HepG2 (cell line): Measurements from ENCODE around the gene FOCAD. TPM values are rescaled to one million over a fixed set of nuclear protein-coding genes. Genes with fewer than 3 reads are reported as not detected.

Experiments
- ATAC-seq: fragments of 200-7000 bp; cut with Tn5 transposase; 3 replicates; pipeline ENCODE4 v1.9.1; 2020; ENCODE audit warnings: mild to moderate bottlenecking, moderate library complexity
- BruUV-seq: library from RNA; stranded (reverse); fragments of 400-500 nt; replicated peaks from 2 replicates; lab custom pipeline; 2021; lab: Mats Ljungman, UMichigan
- CTCF ChIA-PET: fragments of 300-600 bp; formaldehyde crosslinking; extraction: SDS; loops from one replicate; lab custom pipeline; 2021; ENCODE audit warnings: low total read pairs, inconsistent platforms, low intra/inter-chr PET ratio; lab: Yijun Ruan, JAX
- POLR2A ChIA-PET: fragments of 350-600 bp; sonication (Branson Sonifier 250); formaldehyde crosslinking; loops from one replicate; lab custom pipeline; 2020; ENCODE audit warnings: antibody characterized with exemption, inconsistent platforms; lab: Yijun Ruan, JAX
- DNase-seq: peaks from one replicate; pipeline ENCODE4 v3.0.0-alpha.2; 2015; ENCODE audit warnings: low spot score
- FAIRE-seq: peaks from 3 replicates; lab custom pipeline; 2011; peaks lifted over from hg19 to GRCh38; lab: Jason Lieb, UNC
- H2AFZ ChIP-seq: one replicate; pipeline ENCODE4 v1.6.1; 2011; ENCODE audit warnings: low read length, inconsistent platforms
- H3K27ac ChIP-seq: fragments of 300-600 bp; 3 replicates; pipeline ENCODE4 v1.8.0; 2011; ENCODE audit warnings: mixed run types, mild to moderate bottlenecking, mixed read lengths, low read length, inconsistent platforms; ENCODE audit not compliant: insufficient read depth; ENCODE audit errors: extremely low read length
- H3K27me3 ChIP-seq, 2 experiments: fragments of 200-600 bp in 1 of 2; 2 replicates in 1 of 2; 3 replicates in 1 of 2; pipeline versions ENCODE4 v1.6.0 to v1.8.0; 2011; ENCODE audit warnings: low read length in 2 of 2, mild to moderate bottlenecking in 2 of 2, moderate library complexity in 2 of 2, inconsistent platforms in 1 of 2; ENCODE audit not compliant: insufficient read depth in 2 of 2, control insufficient read depth in 1 of 2
- H3K36me3 ChIP-seq, 2 experiments: fragments of 200-600 bp in 1 of 2; replicated peaks in 1 of 2; 2 replicates in 1 of 2; 3 replicates in 1 of 2; pipeline versions ENCODE4 v1.5.1 to v1.8.0; 2011; ENCODE audit warnings: low read length in 2 of 2, inconsistent platforms in 1 of 2; ENCODE audit not compliant: insufficient read depth in 2 of 2, control insufficient read depth in 1 of 2
- H3K4me1 ChIP-seq: 2 replicates; pipeline ENCODE4 v1.5.1; 2012; ENCODE audit warnings: low read length, inconsistent platforms; ENCODE audit not compliant: insufficient read depth
- H3K4me2 ChIP-seq: 2 replicates; pipeline ENCODE4 v1.6.0; 2011; ENCODE audit warnings: low read depth, low read length, inconsistent platforms
- H3K4me3 ChIP-seq, 3 experiments: fragments of 200-600 bp in 1 of 3; sonication (generic), shearing (Covaris generic) in 1 of 3; replicated peaks in 1 of 3; 2 replicates each; pipeline ENCODE4 v1.5.1; 2011 to 2016; ENCODE audit warnings: low read length in 3 of 3, inconsistent platforms in 2 of 3, low read depth in 2 of 3, mild to moderate bottlenecking in 2 of 3, control low read depth in 1 of 3, mixed read lengths in 1 of 3; ENCODE audit not compliant: insufficient read depth in 1 of 3
- H3K79me2 ChIP-seq: one replicate; pipeline ENCODE4 v1.6.1; 2011; ENCODE audit warnings: low read length, inconsistent platforms; ENCODE audit not compliant: insufficient read depth
- H3K9ac ChIP-seq: 2 replicates; pipeline ENCODE4 v1.6.0; 2011; ENCODE audit warnings: mild to moderate bottlenecking, low read depth, low read length, inconsistent platforms; ENCODE audit not compliant: insufficient read depth
- H3K9me3 ChIP-seq: 2 replicates; pipeline ENCODE4 v1.5.1; 2012; ENCODE audit warnings: mild to moderate bottlenecking, low read length
- H4K20me1 ChIP-seq: 2 replicates; pipeline ENCODE4 v1.6.0; 2011; ENCODE audit warnings: inconsistent platforms, mild to moderate bottlenecking, low read length, moderate library complexity; ENCODE audit not compliant: insufficient read depth
- HHEX ChIP-seq: IDR thresholded peaks from 2 replicates; pipeline ENCODE4 v1.6.1; 2016; ENCODE audit warnings: control low read depth
- MED1 ChIP-seq: sonication (generic); formaldehyde crosslinking; IDR thresholded peaks from 2 replicates; pipeline ENCODE4 v1.4.0; 2020; ENCODE audit warnings: missing genetic modification reagents
- MTF1 ChIP-seq: sonication (generic); formaldehyde crosslinking; IDR thresholded peaks from 2 replicates; pipeline ENCODE4 v1.5.0; 2020; ENCODE audit warnings: missing genetic modification reagents
- NCOR1 ChIP-seq: fragments of 200-600 bp; sonication (generic); IDR thresholded peaks from 2 replicates; pipeline ENCODE4 v1.7.0; 2017; ENCODE audit warnings: antibody characterized with exemption, low read length, borderline replicate concordance
- NFIB ChIP-seq: sonication (generic); formaldehyde crosslinking; IDR thresholded peaks from 2 replicates; pipeline ENCODE4 v1.9.0; 2021; ENCODE audit warnings: missing genetic modification reagents, mild to moderate bottlenecking, borderline replicate concordance
- POLR2AphosphoS2 ChIP-seq: IDR thresholded peaks from 2 replicates; pipeline ENCODE4 v1.6.1; 2011; ENCODE audit warnings: low read depth, low read length, improper control_type of control experiment
- RARA ChIP-seq: IDR thresholded peaks from 2 replicates; pipeline ENCODE4 v1.6.1; 2016; ENCODE audit warnings: missing genetic modification reagents, missing compliant biosample characterization
- ZBTB38 ChIP-seq: sonication (generic); formaldehyde crosslinking; IDR thresholded peaks from 2 replicates; pipeline ENCODE4 v1.5.1; 2020; ENCODE audit warnings: mild to moderate bottlenecking, missing genetic modification reagents
- ZFX ChIP-seq: sonication (generic); formaldehyde crosslinking; IDR thresholded peaks from 2 replicates; pipeline ENCODE4 v1.4.0; 2020; ENCODE audit warnings: mild to moderate bottlenecking, low read depth, missing genetic modification reagents, moderate library complexity
- ZSCAN20 ChIP-seq: sonication (generic); formaldehyde crosslinking; IDR thresholded peaks from 2 replicates; pipeline ENCODE4 v1.4.0; 2020; ENCODE audit warnings: missing genetic modification reagents, mild to moderate bottlenecking, borderline replicate concordance
- WGBS: methylation state at CpG from one replicate; pipeline ENCODE4 v1.1.6; 2017; ENCODE audit warnings: low lambda C conversion rate; 5-methylcytosine and 5-hydroxymethylcytosine counted together
- in situ Hi-C: cut with HindIII; loops from 2 replicates; pipeline ENCODE4 v1.10.0; 2017; ENCODE audit warnings: low pct_unique_long_range_greater_than_20kb; ENCODE audit not compliant: extremely low pct_ligation_motif_present
- intact Hi-C: fragments of 100-400 bp; cut with micrococcal nuclease; formaldehyde crosslinking; loops from one replicate; pipeline ENCODE4 v1.10.0; 2022; ENCODE audit not compliant: unreplicated experiment
- polyA plus RNA-seq, 8 experiments: library from polyadenylated mRNA; depleted of rRNA in 3 of 8; stranded (reverse) in 7 of 8; unstranded in 1 of 8; fragments of >200 nt; fragmentation: Illumina TruSeq in 4 of 8; extraction: Trizol in 4 of 8; gene quantifications; 2 replicates each; pipeline versions ENCODE4 v1.2.1 to v1.2.3, GENCODE V29; 2011 to 2016; ENCODE audit warnings: low read depth in 4 of 8, missing spikeins in 1 of 8, mixed read lengths in 1 of 8; ENCODE audit not compliant: insufficient read depth in 1 of 8
- total RNA-seq, 5 experiments: library from RNA; depleted of rRNA; stranded (reverse); fragments of >200 nt; fragmentation: Illumina TruSeq; extraction: Trizol; gene quantifications; 2 replicates each; pipeline ENCODE4 v1.2.3, GENCODE V29; 2016; ENCODE audit warnings: low read depth in 1 of 5
- TF ChIP-seq, protein P1 (sequence below): sonication (generic); formaldehyde crosslinking; IDR thresholded peaks from 2 replicates; pipeline ENCODE4 v1.9.0; 2022; ENCODE audit warnings: missing genetic modification reagents, mild to moderate bottlenecking, borderline replicate concordance
- TF ChIP-seq, protein P2 (sequence below): sonication (generic); formaldehyde crosslinking; conservative IDR thresholded peaks from 2 replicates; pipeline ENCODE4 v1.8.0; 2022; ENCODE audit warnings: low read depth, missing genetic modification reagents
- TF ChIP-seq, protein P3 (sequence below): sonication (generic); formaldehyde crosslinking; IDR thresholded peaks from 2 replicates; pipeline ENCODE4 v1.8.1; 2023; ENCODE audit warnings: mild to moderate bottlenecking, missing genetic modification reagents

Gene FOCAD
- total and polyA plus RNA-seq, 2 of the 13 experiments (the other 11 are each of a cell fraction or from before 2014, with no cell fraction given): 18.0 to 31.1 TPM

DNA sequence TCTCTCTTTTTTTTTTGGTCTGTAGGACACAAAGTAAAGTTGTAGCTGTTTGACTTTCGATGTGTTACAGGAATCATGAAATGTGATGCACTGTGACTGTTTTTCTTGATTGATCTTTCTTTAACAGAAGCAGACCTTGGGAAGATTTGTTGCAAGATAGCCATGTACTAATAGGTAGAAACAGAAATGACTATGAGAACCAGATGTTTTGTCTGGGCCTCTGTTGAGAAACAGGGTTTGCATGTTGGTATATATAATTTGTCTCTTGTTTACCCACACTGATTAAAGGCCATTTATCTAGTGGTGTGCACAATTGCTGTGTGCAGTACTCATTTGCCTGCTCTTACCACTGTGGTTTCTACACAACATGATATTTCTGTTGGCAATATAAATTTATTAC is 222.3 kb downstream of the FOCAD start:
- TF ChIP-seq ZSCAN20 (CRISPR knock-in tag): no peak
- intact Hi-C loops (no loop called here), in situ Hi-C loops (no loop called here)
- no peak overlapping the region for H3K27ac ChIP-seq
- WGBS: 93% methylated on average over 1 of the region's 1 CpG
- FAIRE-seq (no peak), DNase-seq (no peak), ATAC-seq (no peak)
- no peak overlapping the region for H3K4me3 ChIP-seq
- H3K27me3 ChIP-seq: no peaks in the 10 kb centered on the region
- peaks cover 8% of the 10 kb centered on the region for H3K4me1 ChIP-seq
- no peaks in the 10 kb centered on the region for H4K20me1 ChIP-seq
- no TSS peak for BruUV-seq
- H3K9me3 ChIP-seq: no peaks in the 10 kb centered on the region
- no peak overlapping the region for H3K9ac ChIP-seq
- H3K4me2 ChIP-seq: no peak overlapping the region
- H3K79me2 ChIP-seq: no peaks in the 10 kb centered on the region
- ChIA-PET CTCF (no interaction called here), POLR2A (no interaction called here)
- no peak overlapping the region for H2AFZ ChIP-seq
- H3K36me3 ChIP-seq: no peaks in the 10 kb centered on the region

DNA sequence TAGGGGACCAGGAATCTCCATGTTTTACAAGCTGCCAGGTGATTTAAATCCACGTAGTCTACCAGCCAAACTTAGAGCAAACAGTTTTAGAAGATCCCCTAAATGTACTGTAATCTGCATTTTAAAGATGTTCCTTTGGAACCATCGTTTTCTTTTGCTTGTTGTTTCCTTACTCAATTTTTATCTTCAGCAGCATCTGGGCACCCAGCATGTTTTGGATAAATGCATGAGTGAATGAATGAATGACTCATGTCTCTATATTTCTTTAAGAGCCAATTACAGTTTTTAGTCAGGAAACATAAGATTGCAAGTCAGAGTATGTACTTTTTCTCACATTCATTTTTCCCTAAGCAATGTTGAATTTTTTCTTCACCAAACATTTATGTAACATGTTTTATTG is 224.4 kb downstream of the FOCAD start:
- H3K27me3 ChIP-seq: no peaks in the 10 kb centered on the region
- H3K4me3 ChIP-seq: no peak overlapping the region
- H3K9ac ChIP-seq: no peak overlapping the region
- H3K4me1 ChIP-seq: peaks cover 1% of the 10 kb centered on the region
- ChIA-PET POLR2A (no interaction called here), CTCF (no interaction called here)
- no peak for DNase-seq
- no TSS peak for BruUV-seq
- H2AFZ ChIP-seq: no peak overlapping the region
- in situ Hi-C loops: no loop called here
- H3K36me3 ChIP-seq: no peaks in the 10 kb centered on the region
- TF ChIP-seq, protein P1, sequence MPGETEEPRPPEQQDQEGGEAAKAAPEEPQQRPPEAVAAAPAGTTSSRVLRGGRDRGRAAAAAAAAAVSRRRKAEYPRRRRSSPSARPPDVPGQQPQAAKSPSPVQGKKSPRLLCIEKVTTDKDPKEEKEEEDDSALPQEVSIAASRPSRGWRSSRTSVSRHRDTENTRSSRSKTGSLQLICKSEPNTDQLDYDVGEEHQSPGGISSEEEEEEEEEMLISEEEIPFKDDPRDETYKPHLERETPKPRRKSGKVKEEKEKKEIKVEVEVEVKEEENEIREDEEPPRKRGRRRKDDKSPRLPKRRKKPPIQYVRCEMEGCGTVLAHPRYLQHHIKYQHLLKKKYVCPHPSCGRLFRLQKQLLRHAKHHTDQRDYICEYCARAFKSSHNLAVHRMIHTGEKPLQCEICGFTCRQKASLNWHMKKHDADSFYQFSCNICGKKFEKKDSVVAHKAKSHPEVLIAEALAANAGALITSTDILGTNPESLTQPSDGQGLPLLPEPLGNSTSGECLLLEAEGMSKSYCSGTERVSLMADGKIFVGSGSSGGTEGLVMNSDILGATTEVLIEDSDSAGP (CRISPR knock-in tag): no peak
- no peak for TF ChIP-seq MED1 (CRISPR knock-in tag)
- TF ChIP-seq NCOR1: no peak
- no peak for TF ChIP-seq POLR2AphosphoS2
- TF ChIP-seq RARA (CRISPR knock-in tag): no peak
- TF ChIP-seq, protein P2, sequence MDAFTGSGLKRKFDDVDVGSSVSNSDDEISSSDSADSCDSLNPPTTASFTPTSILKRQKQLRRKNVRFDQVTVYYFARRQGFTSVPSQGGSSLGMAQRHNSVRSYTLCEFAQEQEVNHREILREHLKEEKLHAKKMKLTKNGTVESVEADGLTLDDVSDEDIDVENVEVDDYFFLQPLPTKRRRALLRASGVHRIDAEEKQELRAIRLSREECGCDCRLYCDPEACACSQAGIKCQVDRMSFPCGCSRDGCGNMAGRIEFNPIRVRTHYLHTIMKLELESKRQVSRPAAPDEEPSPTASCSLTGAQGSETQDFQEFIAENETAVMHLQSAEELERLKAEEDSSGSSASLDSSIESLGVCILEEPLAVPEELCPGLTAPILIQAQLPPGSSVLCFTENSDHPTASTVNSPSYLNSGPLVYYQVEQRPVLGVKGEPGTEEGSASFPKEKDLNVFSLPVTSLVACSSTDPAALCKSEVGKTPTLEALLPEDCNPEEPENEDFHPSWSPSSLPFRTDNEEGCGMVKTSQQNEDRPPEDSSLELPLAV (CRISPR knock-in tag): no peak
- no peak for TF ChIP-seq ZBTB38
- no peak for TF ChIP-seq NFIB
- no peak for TF ChIP-seq ZFX (CRISPR knock-in tag)
- TF ChIP-seq MTF1 (CRISPR knock-in tag): no peak
- no peak for TF ChIP-seq HHEX (CRISPR knock-in tag)
- TF ChIP-seq, protein P3, sequence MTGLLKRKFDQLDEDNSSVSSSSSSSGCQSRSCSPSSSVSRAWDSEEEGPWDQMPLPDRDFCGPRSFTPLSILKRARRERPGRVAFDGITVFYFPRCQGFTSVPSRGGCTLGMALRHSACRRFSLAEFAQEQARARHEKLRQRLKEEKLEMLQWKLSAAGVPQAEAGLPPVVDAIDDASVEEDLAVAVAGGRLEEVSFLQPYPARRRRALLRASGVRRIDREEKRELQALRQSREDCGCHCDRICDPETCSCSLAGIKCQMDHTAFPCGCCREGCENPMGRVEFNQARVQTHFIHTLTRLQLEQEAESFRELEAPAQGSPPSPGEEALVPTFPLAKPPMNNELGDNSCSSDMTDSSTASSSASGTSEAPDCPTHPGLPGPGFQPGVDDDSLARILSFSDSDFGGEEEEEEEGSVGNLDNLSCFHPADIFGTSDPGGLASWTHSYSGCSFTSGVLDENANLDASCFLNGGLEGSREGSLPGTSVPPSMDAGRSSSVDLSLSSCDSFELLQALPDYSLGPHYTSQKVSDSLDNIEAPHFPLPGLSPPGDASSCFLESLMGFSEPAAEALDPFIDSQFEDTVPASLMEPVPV (CRISPR knock-in tag): no peak
- TF ChIP-seq, all 625 proteins: peak for 0
- no peak overlapping the region for H3K4me2 ChIP-seq
- no peaks in the 10 kb centered on the region for H4K20me1 ChIP-seq
- 59% methylated on average over 2 of the region's 2 CpGs for WGBS
- H3K9me3 ChIP-seq: no peaks in the 10 kb centered on the region
- no peak overlapping the region for H3K27ac ChIP-seq
- ATAC-seq (no peak), FAIRE-seq (no peak)
- intact Hi-C loops: no loop called here
- no peaks in the 10 kb centered on the region for H3K79me2 ChIP-seq
